ENCODE measurements around the gene FAM8A1. TPM values are rescaled to one million over a fixed set of nuclear protein-coding genes. Genes with fewer than 3 reads are reported as not detected.

The FAM8A1 gene
- total RNA-seq, 4 donors from 2014 or later: 45.1 to 57.1 (median 52.3) TPM

DNA sequence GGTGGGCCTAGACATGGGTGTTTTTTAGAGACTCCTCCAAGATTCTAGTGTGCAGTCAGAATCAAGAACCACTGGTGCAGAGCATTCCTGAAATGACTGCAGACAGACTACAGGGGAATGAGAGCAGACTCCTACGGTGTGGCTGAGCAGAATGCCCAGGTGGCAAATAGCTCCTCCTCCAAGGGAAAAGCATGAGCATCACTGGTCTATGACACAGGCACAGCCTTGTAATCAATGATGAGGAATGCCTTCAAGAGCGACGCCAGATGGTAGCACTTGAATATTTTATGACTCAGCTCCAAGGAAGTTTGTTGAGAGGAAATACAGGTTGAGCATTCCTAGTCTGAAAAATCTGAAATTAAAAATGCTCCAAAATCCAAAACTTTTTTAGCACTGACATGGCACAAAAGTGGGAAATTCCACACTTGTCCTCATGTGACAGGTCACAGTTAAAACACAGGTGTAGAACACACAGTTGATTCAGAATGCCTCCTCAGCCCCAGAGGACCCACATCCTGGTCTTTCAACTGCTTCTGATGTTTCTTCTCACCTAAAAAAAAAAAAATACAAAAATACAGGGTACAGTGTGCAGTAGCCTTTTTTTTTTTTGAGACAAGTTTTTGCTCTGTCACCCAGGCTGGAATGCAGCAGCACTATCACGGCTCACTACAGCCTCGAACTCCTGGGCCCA lies 10.6 kb upstream of the FAM8A1 start:
- H3K36me3 ChIP-seq: no peaks in the 10 kb centered on the region
- TF ChIP-seq POLR2A (IDR thresholded peaks at IDR 0.05): peak in 1 of 2 donors; percentile 52
- TF ChIP-seq, protein P1, sequence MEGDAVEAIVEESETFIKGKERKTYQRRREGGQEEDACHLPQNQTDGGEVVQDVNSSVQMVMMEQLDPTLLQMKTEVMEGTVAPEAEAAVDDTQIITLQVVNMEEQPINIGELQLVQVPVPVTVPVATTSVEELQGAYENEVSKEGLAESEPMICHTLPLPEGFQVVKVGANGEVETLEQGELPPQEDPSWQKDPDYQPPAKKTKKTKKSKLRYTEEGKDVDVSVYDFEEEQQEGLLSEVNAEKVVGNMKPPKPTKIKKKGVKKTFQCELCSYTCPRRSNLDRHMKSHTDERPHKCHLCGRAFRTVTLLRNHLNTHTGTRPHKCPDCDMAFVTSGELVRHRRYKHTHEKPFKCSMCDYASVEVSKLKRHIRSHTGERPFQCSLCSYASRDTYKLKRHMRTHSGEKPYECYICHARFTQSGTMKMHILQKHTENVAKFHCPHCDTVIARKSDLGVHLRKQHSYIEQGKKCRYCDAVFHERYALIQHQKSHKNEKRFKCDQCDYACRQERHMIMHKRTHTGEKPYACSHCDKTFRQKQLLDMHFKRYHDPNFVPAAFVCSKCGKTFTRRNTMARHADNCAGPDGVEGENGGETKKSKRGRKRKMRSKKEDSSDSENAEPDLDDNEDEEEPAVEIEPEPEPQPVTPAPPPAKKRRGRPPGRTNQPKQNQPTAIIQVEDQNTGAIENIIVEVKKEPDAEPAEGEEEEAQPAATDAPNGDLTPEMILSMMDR (IDR thresholded peaks at IDR 0.05): peak in 4 of 6 experiments; percentile 2 to 36 (median 24)
- H3K9me3 ChIP-seq: no peaks in the 10 kb centered on the region
- H3K27me3 ChIP-seq: no peaks in the 10 kb centered on the region
- no peak overlapping the region for H3K4me3 ChIP-seq (replicated peaks in 1 of 3)
- 56 to 60% methylated on average over 5 of the region's 5 CpGs for WGBS, 2 donors
- no peaks in the 10 kb centered on the region for H3K4me1 ChIP-seq
- peak; percentile 80 to 81 for DNase-seq
- intact Hi-C loops (cut with DNase I): loop anchor here (5.0 to 10.0 kb wide), 2 partner anchors 213 to 535 kb away; partner anchors contain the start of gene NHLRC1
- H3K27ac ChIP-seq: peak overlapping the region; percentile 40 to 61 (median 48)

DNA sequence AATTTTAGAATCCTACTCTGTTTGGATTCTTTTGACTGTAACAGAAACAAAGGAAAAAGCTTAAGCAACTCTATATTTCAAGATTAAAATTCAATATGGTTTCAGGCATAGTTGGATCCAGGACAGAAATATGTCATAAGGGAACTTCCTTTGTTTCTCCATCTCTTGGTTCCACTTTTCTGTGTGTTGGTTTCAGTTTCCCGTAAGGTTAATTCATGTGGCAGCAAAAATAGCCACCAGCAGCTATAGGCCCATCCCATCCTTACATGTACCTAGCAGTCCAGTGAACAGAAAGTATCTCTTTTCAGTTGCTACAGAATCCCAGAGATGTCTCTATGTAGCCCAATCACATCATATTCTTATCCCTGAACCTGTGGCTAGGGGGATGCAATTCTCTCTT lies 8.8 kb upstream of the FAM8A1 start:
- H3K4me3 ChIP-seq (replicated peaks in 1 of 3): no peak overlapping the region
- no peaks in the 10 kb centered on the region for H3K36me3 ChIP-seq
- H3K9me3 ChIP-seq: no peaks in the 10 kb centered on the region
- TF ChIP-seq POLR2A (IDR thresholded peaks at IDR 0.05): no peak
- TF ChIP-seq, protein P1 (IDR thresholded peaks at IDR 0.05): no peak
- no peak for DNase-seq
- 80 to 93% methylated on average over 1 of the region's 1 CpG for WGBS, 2 donors
- H3K27me3 ChIP-seq: no peaks in the 10 kb centered on the region
- no peak overlapping the region for H3K27ac ChIP-seq
- H3K4me1 ChIP-seq: no peaks in the 10 kb centered on the region
- intact Hi-C loops (cut with DNase I): no loop called here

DNA sequence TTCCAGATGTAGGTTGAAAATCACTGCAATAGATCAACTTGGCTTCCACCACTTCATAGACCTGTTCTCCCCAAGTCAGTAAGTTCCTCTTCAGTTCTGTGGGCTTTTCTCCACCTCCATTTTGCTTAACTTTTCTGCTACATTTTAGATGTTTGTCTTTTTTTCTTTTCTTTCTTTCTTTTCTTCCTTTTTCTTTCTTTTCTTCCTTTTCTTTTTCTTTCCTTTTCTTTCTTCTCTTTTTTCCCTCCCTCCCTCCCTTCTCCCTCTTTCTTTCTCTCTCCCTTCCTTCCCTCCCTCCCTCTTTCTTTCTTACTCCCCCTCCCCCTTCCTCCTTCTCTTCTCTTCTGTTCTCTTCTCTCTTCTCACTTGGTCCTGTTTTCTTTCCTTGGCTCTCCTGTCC lies 6.9 kb upstream of the FAM8A1 start:
- no peak for DNase-seq
- Histone ChIP-seq H3K36me3 (no peaks in the 10 kb centered on the region), H3K27me3 (no peaks in the 10 kb centered on the region), H3K4me3 (replicated peaks in 1 of 3) (no peak overlapping the region), H3K9me3 (no peaks in the 10 kb centered on the region), H3K27ac (no peak overlapping the region), H3K4me1 (no peaks in the 10 kb centered on the region)
- no peak for TF ChIP-seq POLR2A (IDR thresholded peaks at IDR 0.05)
- TF ChIP-seq, protein P1 (IDR thresholded peaks at IDR 0.05): no peak
- intact Hi-C loops (cut with DNase I): no loop called here

- WGBS, 2 donors: 95 to 96% methylated on average over 3 of the region's 3 CpGs
- Histone ChIP-seq H3K4me1 (no peaks in the 10 kb centered on the region), H3K36me3 (no peaks in the 10 kb centered on the region), H3K27ac (no peak overlapping the region), H3K4me3 (replicated peaks in 1 of 3) (no peak overlapping the region), H3K9me3 (no peaks in the 10 kb centered on the region), H3K27me3 (no peaks in the 10 kb centered on the region)
- no peak for DNase-seq
- intact Hi-C loops (cut with DNase I): no loop called here
- TF ChIP-seq POLR2A (IDR thresholded peaks at IDR 0.05): no peak
- TF ChIP-seq, protein P1 (IDR thresholded peaks at IDR 0.05): no peak
Observed at GRCh38 chr6:17596085-17596484, 4.0 kb upstream of the FAM8A1 start.
